Caki2 (cell line): ENCODE results near the gene DPY30. TPM values are rescaled to one million over a fixed set of nuclear protein-coding genes. Genes with fewer than 3 reads are reported as not detected.
"Not testable (repeated sequence)": the region's sequence is repeated elsewhere in the genome, so short reads cannot be mapped to it uniquely, and the experiment has no call there.

Experiments used
- DNase-seq: peaks from one replicate; pipeline ENCODE4 v3.0.0-alpha.2; 2015; ENCODE audit warnings: low read depth
- in situ Hi-C: cut with HindIII; loops from 2 replicates; pipeline ENCODE4 v1.10.0; 2016; ENCODE audit warnings: low sequenced_read_pairs, low pct_unique_long_range_greater_than_20kb, mixed read lengths
- total RNA-seq: library from RNA; depleted of rRNA; stranded (reverse); fragments of >200 nt; shearing (Covaris generic); gene quantifications from 2 replicates; pipeline ENCODE4 v1.2.3, GENCODE V29; 2014; ENCODE audit warnings: low replicate concordance; rRNA removed

DPY30 gene
- 234 and 237 TPM in 2 replicates for total RNA-seq

DNA sequence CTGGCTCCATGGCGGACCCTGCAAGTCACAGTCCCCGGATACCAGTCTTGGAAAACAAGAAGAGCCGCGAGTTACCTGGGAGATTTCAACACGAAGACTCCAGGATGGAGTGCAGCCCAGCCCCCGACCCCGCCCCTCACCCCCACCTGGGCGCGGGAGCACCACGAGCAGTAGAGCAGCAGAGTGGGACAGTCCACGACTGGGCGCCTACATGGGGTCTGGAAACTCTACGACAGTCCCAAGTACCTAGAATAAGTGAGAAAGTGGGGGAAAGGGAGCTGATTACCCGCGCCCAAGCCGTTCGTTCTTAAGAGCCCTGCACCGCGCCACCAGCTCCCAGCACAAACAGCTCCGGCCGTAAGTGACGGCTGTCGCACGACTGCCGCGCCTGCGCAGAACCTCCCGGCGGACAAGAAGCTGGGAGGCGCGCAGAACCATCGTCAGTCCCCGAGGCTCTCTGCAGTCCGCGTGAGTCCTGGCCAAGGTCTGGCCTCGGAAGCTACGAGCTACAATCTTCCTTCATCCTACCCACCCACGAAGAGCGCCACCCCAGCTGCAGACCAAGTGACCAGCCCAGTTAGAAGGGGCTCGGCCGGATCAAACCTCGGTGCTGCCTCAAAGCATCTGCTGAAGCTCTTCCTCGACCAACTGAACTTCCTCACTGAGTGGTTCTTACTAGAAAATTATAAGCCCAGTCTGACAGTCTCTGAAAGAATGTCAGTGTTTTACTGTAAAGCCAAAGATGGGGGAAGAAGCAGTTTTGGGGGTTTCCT lies at the start of gene DPY30:
DPY30 (minus strand) TSS at position 359 of the 773 bp plus-strand sequence; CDS start at position 10, 349 bp downstream.
- DNase-seq: peak; percentile 90
- in situ Hi-C loops: no loop called here

GRCh38 chr2:32074134-32074506 lies 34.5 kb upstream of the DPY30 start:
- in situ Hi-C loops: no loop called here
- no peak for DNase-seq

DNA sequence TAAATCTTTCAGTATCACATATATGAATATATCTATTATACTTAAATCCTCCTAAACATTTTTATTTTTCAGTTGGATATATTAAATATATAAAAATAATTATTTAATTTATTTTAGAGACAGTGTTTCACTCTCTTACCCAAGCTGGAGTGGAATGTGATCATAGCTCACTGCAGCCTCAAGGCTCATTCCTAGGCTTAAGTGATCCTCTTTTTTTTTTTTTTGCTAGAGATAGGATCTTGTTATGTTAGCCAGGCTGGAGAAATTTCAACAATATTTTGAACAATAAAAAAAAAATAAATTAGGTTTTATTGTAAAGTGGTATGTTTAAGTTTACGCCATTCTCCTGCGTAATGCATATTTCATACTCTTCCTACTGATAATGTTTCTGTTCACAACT lies 27.9 kb upstream of the DPY30 start:
- in situ Hi-C loops: no loop called here
- no peak for DNase-seq

- no peak for DNase-seq
- in situ Hi-C loops: no loop called here
These were observed 25.1 kb upstream of the DPY30 start for GRCh38 chr2:32064713-32065112.

- in situ Hi-C loops: no loop called here
- DNase-seq: peak; percentile 7
These were observed 24.5 kb upstream of the DPY30 start for GRCh38 chr2:32064021-32064601.

DNA sequence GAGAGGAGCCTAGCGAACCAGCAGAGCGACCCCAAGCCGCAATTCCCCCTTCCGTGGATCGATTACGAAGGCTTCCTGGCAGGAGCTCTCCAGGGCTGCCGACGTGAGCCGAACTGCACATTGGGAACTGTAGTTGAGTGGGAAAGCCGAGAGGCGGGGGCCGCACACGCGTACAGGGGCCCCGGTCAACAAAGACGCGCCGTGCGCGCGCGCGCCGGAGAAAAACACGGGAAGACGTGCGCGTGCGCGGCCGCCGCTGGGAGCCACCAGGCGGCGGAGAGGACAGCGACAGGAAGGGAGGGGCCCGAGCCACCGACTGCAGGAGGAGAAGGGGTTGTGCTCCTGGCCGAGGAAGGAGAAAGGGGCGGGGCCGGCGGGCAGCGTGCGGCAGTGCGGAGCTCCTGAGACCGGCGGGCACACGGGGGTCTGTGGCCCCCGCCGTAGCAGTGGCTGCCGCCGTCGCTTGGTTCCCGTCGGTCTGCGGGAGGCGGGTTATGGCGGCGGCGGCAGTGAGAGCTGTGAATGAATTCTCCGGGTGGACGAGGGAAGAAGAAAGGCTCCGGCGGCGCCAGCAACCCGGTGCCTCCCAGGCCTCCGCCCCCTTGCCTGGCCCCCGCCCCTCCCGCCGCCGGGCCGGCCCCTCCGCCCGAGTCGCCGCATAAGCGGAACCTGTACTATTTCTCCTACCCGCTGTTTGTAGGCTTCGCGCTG lies 23.9 kb upstream of the DPY30 start, which contains the start of gene SPAST:
SPAST (plus strand) TSS at position 247 of the 711 bp plus-strand sequence; CDS start at position 523, 276 bp downstream.
- peak; percentile 100 for DNase-seq
- in situ Hi-C loops: no loop called here

DNA sequence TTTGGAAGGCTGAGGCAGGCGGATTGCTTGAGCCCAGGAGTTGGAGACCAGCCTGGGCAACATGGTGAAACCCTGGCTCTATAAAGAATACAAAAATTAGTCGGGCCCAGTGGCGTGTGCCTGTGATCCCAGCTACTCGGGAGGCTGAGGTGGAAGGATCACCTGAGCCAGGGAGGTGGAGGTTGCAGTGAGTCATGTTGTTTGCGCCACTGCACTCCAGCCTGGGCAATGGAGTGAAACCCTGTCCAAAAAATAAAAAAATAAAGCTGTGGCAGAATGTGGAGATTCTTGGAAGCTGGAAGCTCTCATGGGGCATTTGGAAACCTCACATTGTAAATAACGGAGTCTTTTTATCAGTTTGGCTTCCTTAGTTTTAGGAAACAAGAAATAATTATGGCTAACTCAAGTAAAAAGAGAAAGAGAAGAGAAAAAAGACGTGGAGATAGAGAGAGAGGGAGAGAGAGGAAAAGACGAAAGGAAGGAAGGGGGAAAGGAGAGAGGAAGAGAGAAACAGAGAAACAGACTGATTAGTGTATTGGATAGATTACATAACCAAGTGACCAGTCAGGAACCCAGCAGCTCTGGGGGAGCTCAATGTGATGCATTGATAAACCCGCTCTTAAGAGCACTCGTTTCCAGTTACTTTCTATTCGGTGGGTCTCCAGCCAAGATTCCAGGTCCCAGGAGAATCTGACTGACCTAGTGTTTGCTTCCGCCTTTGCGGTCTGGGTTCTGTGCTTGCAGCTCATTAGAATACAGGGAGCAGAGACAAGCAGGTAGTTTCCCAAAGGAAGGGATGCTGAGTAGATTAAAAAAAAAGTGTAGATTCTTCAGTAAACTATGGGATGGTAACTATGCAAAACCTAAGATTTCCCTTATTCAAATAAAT lies 22.6 kb upstream of the DPY30 start:
- DNase-seq: peak; percentile 60
- in situ Hi-C loops: no loop called here

DNA sequence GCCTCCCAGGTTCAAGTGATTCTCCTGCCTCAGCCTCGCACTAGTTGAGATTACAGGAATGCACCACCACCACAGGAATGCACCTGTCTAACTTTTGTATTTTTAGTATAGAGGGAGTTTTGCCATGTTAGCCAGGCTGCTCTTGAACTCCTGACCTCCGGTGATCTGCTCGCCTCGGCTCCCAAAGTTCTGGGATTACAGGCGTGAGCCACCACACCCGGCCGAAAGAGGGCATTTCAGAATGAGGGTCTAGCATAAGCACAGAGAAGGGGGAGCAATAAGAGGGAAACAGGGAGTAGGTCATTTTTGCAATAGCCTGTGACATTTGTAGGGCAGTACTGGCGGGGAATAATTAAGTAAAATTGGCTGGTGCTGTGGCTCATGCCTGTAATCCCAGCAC lies 21.8 kb upstream of the DPY30 start:
- in situ Hi-C loops: no loop called here

DNA sequence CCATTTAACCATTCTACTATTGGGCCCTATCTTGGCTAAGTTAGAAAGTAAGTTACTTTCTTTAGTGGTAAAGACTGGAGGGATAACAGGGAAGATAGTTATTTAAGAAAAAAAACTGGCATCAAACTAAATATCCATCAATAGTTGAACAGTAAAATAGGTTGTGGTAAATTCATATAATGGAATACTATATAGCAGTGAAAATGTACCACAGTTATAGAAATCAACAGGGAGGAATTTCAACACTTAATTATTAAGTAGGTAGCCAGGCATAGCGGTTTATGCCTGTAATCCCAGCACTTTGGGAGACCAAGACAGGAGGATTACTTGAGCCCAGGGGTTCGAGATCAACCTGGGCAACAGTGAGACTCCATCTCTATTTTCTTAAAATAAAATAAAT lies 20.7 kb upstream of the DPY30 start:
- in situ Hi-C loops: no loop called here
- no peak for DNase-seq

More for the DNA sequence above, 21.8 kb upstream of the DPY30 start:
- DNase-seq: no peak

DNA sequence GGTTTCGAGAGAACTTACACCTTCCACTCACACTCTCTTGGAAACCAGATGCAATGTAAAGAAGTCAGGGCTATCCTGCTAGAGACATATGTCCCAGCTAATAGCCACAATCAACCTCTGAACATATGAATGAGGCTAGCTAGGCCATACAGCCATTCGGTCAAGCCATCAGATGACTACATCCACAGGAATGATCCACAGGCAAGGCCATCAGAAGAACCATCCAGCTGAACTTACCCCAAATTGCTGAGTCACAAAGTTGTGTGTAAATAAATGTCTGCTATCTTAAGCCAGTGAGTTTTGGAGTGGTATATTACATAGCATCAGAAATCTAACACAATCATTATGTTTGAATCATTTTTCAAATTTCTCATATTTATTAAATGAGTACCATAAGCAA lies 18.5 kb upstream of the DPY30 start:
- peak; percentile 20 for DNase-seq
- in situ Hi-C loops: no loop called here

- DNase-seq, in situ Hi-C loops: not testable (repeated sequence)
These were observed 15.0 kb upstream of the DPY30 start for GRCh38 chr2:32054583-32054982.

DNA sequence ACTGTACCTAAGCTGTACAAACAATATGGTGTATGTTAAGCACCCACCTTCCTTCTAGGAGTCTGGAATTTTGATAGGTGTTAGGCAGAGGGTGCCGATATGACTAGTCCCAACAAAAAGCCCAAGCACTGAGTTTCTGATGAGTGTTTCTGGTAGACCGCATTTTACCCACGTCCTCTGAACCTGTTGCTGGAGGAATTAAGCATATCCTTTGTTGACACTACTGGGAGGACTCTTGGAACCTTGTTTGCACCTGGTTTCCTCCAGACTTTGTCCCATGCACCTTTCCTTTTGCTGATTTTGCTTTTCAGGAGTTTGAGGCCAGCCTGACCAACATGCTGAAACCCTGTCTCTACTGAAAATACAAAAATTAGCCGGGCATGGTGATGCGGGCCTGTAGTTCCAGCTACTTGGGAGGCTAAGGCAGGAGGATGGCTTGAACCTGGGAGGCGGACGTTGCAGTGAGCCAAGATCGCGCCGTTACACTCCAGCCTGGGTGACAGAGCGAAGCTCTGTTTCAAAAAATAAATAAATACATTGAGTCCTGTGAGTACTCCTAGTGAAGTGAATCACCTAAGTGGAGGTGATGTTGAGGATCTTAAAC lies 12.3 kb upstream of the DPY30 start:
- in situ Hi-C loops: no loop called here
- DNase-seq: no peak

GRCh38 chr2:32043561-32043960 lies 4.0 kb upstream of the DPY30 start:
- in situ Hi-C loops: no loop called here
- DNase-seq: no peak

- DNase-seq, in situ Hi-C loops: not testable (repeated sequence)
These were observed 5.3 kb downstream of the DPY30 start for GRCh38 chr2:32034198-32034887.

DNA sequence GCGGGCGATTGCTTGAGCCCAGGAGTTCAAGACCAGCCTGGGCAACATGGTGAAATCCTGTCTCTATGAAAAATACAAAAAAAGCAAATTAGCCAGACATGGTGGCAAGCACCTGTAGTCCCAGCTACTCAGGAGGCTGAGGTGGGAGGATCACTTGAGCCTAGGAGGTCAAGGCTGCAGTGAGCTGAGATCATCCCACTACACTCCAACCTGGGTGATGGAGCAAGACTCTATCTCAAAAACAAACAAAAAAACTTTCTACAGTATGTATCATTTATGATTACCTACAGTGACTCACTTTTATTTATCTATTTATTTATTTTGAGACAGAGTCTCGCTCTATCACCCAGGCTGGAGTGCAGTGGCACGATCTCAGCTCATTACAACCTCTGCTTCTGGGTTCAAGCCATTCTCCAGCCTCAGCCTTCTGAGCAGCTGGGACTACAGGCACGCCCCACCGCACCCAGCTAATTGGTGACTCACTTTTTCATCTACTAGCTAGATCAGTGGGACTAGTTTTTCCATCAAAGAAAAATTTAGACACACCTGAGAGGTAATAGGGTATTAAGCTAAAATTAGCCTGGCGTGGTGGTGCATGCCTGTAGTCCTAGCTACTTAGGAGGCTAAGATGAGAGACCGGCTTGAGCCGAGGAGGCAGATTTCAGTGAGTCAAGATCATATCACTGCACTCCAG lies 20.7 kb downstream of the DPY30 start:
- in situ Hi-C loops: not testable (repeated sequence)
- peak; percentile 46 for DNase-seq

- in situ Hi-C loops: no loop called here
- no peak for DNase-seq
These were observed 26.7 kb downstream of the DPY30 start for GRCh38 chr2:32012872-32013271.

DNA sequence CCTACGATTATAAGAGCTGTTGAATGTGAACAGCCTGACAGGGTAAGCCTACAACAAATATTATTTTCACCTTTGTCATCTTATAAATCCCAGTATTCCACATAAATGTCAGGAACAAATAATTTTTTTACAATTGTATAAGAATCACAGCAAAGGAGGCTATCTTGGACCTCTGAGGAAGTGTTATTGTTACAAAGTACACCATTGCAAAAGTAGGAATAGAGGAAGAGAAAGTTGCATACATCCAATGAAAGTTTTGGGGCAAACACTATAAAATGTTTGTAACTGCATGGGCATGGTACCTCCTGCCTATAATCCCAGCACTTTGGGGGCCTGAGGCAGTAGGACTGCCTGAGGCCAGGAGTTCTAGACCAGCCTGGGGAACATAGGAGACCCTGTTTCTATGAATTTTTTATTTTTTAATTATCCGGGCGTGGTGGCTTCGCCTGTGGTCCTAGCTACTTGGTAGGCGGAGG lies 28.1 kb downstream of the DPY30 start:
- in situ Hi-C loops: no loop called here
- DNase-seq: no peak
